ENCODE measurements around the gene NAA40.

DNA sequence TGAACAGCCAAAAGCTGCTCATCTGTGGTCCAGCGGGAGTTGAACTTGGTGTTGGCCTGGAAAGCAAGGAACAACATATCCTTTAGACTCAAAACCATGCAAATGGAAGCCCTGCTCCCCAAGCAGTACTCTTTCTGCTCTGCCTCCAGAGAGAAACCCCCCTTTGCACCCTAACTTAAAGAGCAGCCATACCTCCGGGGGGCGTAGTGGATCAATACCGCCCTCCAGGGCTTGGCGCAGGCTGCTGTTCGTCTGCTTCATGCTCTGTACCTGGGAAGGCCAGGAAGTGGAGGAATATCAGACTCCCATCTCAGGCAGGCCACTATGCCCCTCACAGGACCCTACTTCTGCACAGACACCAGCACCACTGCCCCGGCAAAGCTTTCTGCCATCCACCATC lies 26.1 kb upstream of the NAA40 start:
- TF ChIP-seq, protein P1, sequence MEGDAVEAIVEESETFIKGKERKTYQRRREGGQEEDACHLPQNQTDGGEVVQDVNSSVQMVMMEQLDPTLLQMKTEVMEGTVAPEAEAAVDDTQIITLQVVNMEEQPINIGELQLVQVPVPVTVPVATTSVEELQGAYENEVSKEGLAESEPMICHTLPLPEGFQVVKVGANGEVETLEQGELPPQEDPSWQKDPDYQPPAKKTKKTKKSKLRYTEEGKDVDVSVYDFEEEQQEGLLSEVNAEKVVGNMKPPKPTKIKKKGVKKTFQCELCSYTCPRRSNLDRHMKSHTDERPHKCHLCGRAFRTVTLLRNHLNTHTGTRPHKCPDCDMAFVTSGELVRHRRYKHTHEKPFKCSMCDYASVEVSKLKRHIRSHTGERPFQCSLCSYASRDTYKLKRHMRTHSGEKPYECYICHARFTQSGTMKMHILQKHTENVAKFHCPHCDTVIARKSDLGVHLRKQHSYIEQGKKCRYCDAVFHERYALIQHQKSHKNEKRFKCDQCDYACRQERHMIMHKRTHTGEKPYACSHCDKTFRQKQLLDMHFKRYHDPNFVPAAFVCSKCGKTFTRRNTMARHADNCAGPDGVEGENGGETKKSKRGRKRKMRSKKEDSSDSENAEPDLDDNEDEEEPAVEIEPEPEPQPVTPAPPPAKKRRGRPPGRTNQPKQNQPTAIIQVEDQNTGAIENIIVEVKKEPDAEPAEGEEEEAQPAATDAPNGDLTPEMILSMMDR (IDR thresholded peaks at IDR 0.05), result no peak
- TF ChIP-seq POLR2A (IDR thresholded peaks at IDR 0.05), result no peak
